Adipose tissue (tissue), 3 donors: Measurements from ENCODE around the gene RNF227. TPM values are rescaled to one million over a fixed set of nuclear protein-coding genes. Genes with fewer than 3 reads are reported as not detected.
"Not testable (repeated sequence)": the region's sequence is repeated elsewhere in the genome, so short reads cannot be mapped to it uniquely, and the experiment has no call there.

ENCODE experiments used
- H3K27ac ChIP-seq: one replicate; pipeline ENCODE4 v1.5.1; 2013; ENCODE audit warnings: low read depth, low read length
- WGBS, 3 donors: extraction: QIAGEN DNeasy Blood & Tissue Kit; methylation state at CpG; one replicate each; pipeline ENCODE4 v1.1.7; 2013; 5-methylcytosine and 5-hydroxymethylcytosine counted together
- polyA plus RNA-seq, 3 donors: library from polyadenylated mRNA; stranded (reverse); fragments of 200-250 nt; gene quantifications; one replicate each; pipeline ENCODE4 v1.2.3, GENCODE V29; 2013
- donor health status: healthy with polysubstance abuse.
- donor health status: Bipolar disorder and iron deficiency.
- donor health status: healthy.

RNF227 gene
- polyA plus RNA-seq = 1 to 10 TPM; 1.9 to 2.2 (median 2.0) TPM

- H3K27ac ChIP-seq = peak within 1 kb of the TSS; percentile 39
- WGBS, 3 donors = 0 to 1% (median 0%) methylated on average over 95 to 100 of the region's 100 CpGs
These were observed at the start of gene RNF227 for GRCh38 chr17:7915611-7916384. TSS of gene RNF227 (minus strand) at chr17:7916289. CDS start at chr17:7916195, 94 bp downstream.

- WGBS, 3 donors = 21 to 52% (median 23%) methylated on average over 2 of the region's 2 CpGs
- no peak overlapping the region for H3K27ac ChIP-seq
These were observed 45.3 kb upstream of the RNF227 start for GRCh38 chr17:7961421-7961820.

GRCh38 chr17:7959503-7960253, 43.6 kb upstream of the RNF227 start:
- WGBS, 3 donors = 82 to 91% (median 91%) methylated on average over 9 of the region's 9 CpGs
- no peak overlapping the region for H3K27ac ChIP-seq

GRCh38 chr17:7956228-7956965, 40.3 kb upstream of the RNF227 start:
- no peak overlapping the region for H3K27ac ChIP-seq
- 76 to 85% (median 85%) methylated on average over 11 of the region's 11 CpGs for WGBS, 3 donors

GRCh38 chr17:7955414-7956227, 39.5 kb upstream of the RNF227 start:
- 72 to 79% (median 74%) methylated on average over 13 of the region's 13 CpGs for whole genome bisulfite sequencing, 3 donors
- no peak overlapping the region for H3K27ac ChIP-seq

GRCh38 chr17:7953266-7953665, 37.2 kb upstream of the RNF227 start:
- H3K27ac ChIP-seq = not testable (repeated sequence)
- 92 to 97% (median 95%) methylated on average over 13 of the region's 13 CpGs for WGBS, 3 donors

GRCh38 chr17:7951143-7951792, 35.2 kb upstream of the RNF227 start:
- WGBS, 3 donors = 73 to 84% (median 77%) methylated on average over 5 of the region's 5 CpGs
- H3K27ac ChIP-seq = no peak overlapping the region

GRCh38 chr17:7950578-7950977, 34.5 kb upstream of the RNF227 start:
- no peak overlapping the region for H3K27ac ChIP-seq
- WGBS, 3 donors = 76 to 97% (median 79%) methylated on average over 3 of the region's 3 CpGs

GRCh38 chr17:7947651-7948050, 31.6 kb upstream of the RNF227 start:
- 85 to 88% (median 86%) methylated on average over 5 of the region's 5 CpGs for WGBS, 3 donors

GRCh38 chr17:7946441-7946840, 30.4 kb upstream of the RNF227 start:
- WGBS, 3 donors = 83 to 93% (median 85%) methylated on average over 5 of the region's 5 CpGs
- H3K27ac ChIP-seq = no peak overlapping the region

More at GRCh38 chr17:7947651-7948050, 31.6 kb upstream of the RNF227 start:
- no peak overlapping the region for H3K27ac ChIP-seq

GRCh38 chr17:7945651-7946050, 29.6 kb upstream of the RNF227 start:
- H3K27ac ChIP-seq = no peak overlapping the region
- WGBS, 3 donors = 92 to 95% (median 93%) methylated on average over 7 of the region's 7 CpGs

- H3K27ac ChIP-seq = no peak overlapping the region
- 91 to 93% (median 93%) methylated on average over 9 of the region's 9 CpGs for WGBS, 3 donors
These were observed 28.2 kb upstream of the RNF227 start for GRCh38 chr17:7944326-7944725.

- no peak overlapping the region for H3K27ac ChIP-seq
- WGBS, 3 donors = 93 to 97% (median 94%) methylated on average over 13 of the region's 13 CpGs
These were observed 27.2 kb upstream of the RNF227 start for GRCh38 chr17:7943291-7943690.

GRCh38 chr17:7940743-7941142, 24.7 kb upstream of the RNF227 start:
- H3K27ac ChIP-seq = no peak overlapping the region
- WGBS, 3 donors = 93 to 95% (median 94%) methylated on average over 6 of the region's 6 CpGs

- 94 to 100% (median 96%) methylated on average over 4 of the region's 4 CpGs for WGBS, 3 donors
These were observed 23.9 kb upstream of the RNF227 start for GRCh38 chr17:7940034-7940433.

GRCh38 chr17:7935859-7936258, 19.8 kb upstream of the RNF227 start:
- no peak overlapping the region for H3K27ac ChIP-seq

More at GRCh38 chr17:7940034-7940433, 23.9 kb upstream of the RNF227 start:
- no peak overlapping the region for H3K27ac ChIP-seq

- WGBS, 3 donors = 9 to 11% (median 10%) methylated on average over 16 of the region's 16 CpGs
- H3K27ac ChIP-seq = no peak overlapping the region
These were observed 16.9 kb upstream of the RNF227 start for GRCh38 chr17:7932949-7933348.

- H3K27ac ChIP-seq = no peak overlapping the region
- 0 to 1% (median 0%) methylated on average over 17 of the region's 17 CpGs for WGBS, 3 donors
These were observed 16.4 kb upstream of the RNF227 start for GRCh38 chr17:7932483-7932891.
